GM18907 (cell line): ENCODE results near the gene EIF2A.
A peak's percentile ranks its signal among the peaks of the same experiment; 100 is the strongest.
"Not testable (repeated sequence)": the region's sequence is repeated elsewhere in the genome, so short reads cannot be mapped to it uniquely, and the experiment has no call there.

Source experiments
- ATAC-seq: cut with Tn5 transposase; IDR thresholded peaks from one replicate; pipeline ENCODE4 v1.9.1; 2021; ENCODE audit warnings: mild to moderate bottlenecking, moderate library complexity; ENCODE audit not compliant: unreplicated experiment

EIF2A gene

GRCh38 chr3:150600647-150601530 lies 54.3 kb downstream of the EIF2A start:
- ATAC-seq, result not testable (repeated sequence)

GRCh38 chr3:150602426-150603152 lies 56.0 kb downstream of the EIF2A start:
- ATAC-seq, result peak; percentile 14

GRCh38 chr3:150603153-150603979 lies 56.8 kb downstream of the EIF2A start, which contains the start of gene SELENOT:
Gene SELENOT (plus strand): TSS chr3:150603321. CDS start chr3:150603363, 42 bp downstream.
- ATAC-seq, result peak; percentile 67

GRCh38 chr3:150603980-150604319 lies 57.4 kb downstream of the EIF2A start:
- no peak for ATAC-seq

- no peak for ATAC-seq
Measured at GRCh38 chr3:150605998-150606641, 59.5 kb downstream of the EIF2A start.

DNA sequence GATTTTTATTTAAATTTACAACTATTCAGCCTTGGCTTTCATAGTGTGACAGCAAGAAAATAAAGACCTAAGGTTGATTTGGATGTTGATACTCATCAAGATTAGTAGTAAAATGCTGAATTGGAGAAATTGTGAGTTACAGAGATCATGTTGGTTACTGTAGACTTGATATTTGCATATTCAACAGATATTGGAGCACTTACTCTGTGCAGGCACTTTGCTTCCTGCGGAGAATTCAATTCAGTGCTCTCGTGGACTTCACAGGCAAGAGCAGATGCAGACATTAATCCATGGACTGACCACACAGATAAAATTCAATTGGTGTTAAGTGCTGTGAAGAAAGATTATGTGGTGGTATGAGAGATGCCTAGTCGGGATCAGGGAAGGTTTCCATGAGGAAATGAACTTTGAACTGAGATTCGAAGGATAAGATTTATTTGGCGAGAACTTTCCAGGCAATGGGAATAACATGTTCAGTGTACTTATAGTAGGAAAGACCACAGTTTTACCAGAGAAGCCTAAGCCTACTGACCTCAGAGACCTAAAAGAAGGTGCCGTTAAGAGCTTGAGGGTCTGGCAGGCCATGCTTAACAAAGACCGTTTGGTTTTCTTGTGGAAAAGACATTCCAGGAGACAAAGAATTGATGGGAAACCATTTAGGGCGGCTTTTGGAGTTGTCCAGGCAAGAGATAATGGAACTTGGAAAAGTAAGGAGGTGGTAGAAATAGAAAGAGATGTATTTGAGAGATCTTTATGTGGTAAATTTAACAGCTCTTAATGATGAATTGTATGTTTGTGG lies 60.9 kb downstream of the EIF2A start:
- no peak for ATAC-seq

DNA sequence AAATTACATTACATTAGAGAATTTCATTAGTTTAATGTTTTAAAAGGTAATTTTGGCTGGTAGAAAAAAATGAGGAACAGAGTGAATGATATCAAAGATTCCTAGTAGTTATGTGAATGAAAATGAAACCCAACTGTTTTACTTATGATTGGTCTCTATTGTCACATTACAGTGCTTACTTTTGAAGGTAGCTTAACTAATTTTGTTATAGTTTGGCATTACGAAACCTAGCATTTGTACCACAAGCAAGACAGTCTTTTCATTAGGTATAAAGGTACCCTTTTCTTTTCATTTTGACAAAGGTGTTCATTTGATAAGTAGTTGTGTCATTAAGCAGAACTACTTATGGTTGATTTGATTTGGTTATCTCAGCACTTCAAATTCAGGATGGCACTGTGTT lies 63.4 kb downstream of the EIF2A start:
- no peak for ATAC-seq

DNA sequence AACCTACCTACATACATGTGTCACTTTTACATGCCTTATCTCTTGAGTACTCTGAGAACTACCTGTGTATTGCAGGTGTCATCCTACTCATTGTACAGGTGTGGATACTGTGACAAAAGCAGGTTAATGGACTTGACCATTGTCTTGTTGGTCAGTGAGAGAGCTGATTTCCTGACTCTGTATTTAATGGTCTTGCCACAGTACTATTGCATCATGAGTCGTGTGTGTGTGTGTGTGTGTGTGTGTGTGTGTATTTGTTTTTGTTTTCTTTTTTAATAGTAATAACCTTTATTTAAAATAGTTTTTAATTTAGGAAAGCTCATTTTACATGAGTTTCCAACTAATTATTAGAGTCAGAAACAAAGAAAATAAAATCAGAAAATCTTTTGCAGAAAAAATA lies 64.2 kb downstream of the EIF2A start:
- no peak for ATAC-seq

DNA sequence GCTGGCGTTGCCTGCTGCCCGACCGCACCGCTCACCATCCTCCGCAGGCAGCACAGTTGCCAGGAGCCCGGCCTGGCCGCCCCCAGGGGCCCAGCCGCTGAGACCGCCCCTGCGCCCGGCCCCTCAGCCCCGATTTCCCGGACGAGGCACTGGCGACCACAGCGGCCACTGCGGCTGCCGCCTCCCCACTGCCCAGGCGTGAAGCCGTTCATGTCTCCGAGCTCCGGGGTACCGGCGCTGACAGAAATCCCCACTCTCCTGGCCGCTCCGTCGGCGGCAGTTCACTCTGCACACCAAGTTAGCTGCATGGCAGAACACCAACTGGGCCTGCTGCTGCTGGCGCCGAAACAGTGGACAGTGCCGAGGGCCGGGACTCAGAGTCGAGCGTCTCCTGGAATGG lies 65.1 kb downstream of the EIF2A start:
- ATAC-seq, result no peak

GRCh38 chr3:150612494-150612893 lies 65.9 kb downstream of the EIF2A start:
- ATAC-seq, result no peak

GRCh38 chr3:150613034-150613433 lies 66.4 kb downstream of the EIF2A start:
- no peak for ATAC-seq

DNA sequence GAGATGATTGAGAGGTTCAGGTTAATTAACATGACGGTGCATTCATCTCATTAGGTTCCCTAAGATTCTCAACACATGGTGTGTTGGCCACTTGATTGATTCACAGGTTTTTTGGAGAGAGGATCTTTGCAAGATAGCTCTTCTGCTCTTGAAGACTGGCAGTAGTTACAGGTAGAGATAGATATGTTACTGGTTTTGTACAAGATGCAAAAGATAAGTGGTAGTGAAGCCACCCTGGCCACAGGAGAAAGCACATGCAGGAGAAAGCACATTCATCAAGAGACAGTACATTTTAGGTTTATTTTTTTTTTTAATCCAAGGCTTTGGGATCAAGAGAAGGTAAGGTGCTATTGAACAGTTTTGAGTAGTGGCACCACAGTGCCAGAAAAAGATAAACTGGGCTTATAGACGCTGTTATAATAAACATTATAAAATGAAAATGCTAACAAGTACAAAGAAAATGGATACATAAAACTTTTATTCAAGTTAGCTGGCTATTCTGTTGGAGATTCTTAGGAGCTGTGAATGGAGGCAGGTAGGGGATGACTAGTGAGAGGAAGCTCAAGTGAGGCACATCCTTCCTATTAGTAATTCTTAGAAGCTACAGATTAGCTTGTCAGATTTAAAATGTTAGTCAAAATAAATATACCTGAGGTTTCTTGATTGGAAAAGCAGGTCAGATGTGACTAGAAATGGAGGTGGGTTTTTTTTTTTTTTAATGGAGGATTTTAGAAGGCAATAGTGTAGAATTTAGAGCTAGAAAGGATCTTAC lies 67.3 kb downstream of the EIF2A start:
- ATAC-seq, result no peak

DNA sequence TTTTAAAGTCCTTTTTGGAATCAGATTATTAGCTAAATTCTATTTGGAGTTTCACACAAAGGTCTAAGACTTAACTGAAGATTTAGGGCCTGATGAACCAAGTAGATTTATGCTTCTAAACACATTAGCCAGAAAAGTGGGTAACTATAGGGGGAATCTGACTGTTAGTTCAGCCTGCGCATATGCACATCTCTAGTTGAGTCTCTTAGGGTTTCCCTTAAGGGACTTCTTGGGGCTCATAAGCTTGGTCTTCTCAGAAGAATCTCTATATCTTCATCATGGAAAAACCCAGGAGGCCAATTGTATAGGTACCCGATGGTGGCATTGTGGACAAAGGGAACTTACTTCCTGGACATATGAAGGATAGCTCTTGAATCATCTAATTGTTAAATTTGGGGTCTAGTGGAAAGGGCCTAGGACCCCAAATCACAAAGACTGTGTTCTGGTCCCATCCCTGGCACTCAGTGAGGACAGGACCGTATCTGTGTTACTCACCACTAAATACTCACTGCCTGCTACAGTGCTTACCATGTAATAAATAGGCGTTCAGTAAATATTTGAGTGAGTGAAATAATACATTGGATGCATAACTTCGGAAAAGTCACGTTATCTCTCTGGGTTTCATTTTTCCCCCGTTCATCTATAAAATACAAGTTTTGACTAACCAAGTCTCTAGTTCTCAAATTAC lies 73.6 kb downstream of the EIF2A start:
- no peak for ATAC-seq

GRCh38 chr3:150622955-150623354 lies 76.4 kb downstream of the EIF2A start:
- ATAC-seq, result not testable (repeated sequence)

- ATAC-seq, result no peak
Measured at GRCh38 chr3:150623945-150624344, 77.4 kb downstream of the EIF2A start.

DNA sequence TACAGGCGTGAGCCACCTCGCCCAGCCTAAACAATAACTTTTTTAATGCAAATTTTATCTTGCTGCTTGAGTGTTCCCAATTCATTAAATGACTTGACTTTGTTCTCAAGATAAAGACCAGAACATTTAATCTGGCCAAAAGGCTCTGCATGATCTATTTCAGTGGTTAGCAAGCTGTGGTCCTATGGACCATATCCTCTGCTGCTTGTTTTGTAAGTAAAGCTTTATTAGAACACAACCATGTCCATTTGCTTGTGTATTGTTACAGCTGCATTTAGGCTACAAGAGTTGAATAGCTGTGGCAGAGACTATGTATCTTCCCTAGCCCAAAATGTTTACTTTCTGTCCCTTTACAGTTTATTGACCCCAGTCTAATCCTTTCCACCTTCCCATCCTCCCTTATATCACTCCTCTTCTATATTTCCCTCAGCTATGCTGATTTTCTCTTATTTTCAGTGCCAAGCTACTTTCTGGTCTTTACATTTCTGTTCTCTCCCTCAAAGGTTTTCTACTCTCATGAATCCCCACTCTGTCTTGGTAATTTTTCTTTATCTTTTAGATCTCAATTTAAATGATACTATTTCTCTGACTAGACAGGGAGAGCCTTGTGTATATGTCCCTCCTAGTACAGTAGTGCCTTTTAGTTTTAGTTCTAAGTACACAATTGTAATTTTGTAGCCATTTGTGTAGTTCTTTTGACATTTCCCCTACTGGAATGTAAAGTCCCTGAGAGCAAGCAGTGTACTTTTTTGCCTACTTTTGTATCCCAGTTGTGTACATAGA lies 79.8 kb downstream of the EIF2A start:
- no peak for ATAC-seq

DNA sequence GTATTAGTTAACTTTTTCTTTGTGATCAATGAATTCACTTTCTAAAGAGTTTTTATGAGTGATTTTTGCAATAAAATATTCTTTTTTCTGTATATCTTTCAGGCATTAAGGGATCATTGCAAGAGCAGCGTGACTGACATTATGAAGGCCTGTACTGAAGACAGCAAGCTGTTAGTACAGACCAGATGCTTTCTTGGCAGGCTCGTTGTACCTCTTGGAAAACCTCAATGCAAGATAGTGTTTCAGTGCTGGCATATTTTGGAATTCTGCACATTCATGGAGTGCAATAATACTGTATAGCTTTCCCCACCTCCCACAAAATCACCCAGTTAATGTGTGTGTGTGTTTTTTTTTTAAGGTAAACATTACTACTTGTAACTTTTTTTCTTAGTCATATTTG lies 81.0 kb downstream of the EIF2A start:
- no peak for ATAC-seq
